HG03045 (cell line): ENCODE results near the gene MBP.

Experiments used
- ATAC-seq: cut with Tn5 transposase; IDR thresholded peaks from one replicate; pipeline ENCODE4 v1.9.1; 2021; ENCODE audit warnings: mild to moderate bottlenecking, moderate library complexity; ENCODE audit not compliant: unreplicated experiment

MBP gene

GRCh38 chr18:77012120-77012519 is 120.5 kb downstream of the MBP start:
- ATAC-seq, result no peak

- no peak for ATAC-seq
Measured at GRCh38 chr18:77009675-77010074, 122.9 kb downstream of the MBP start.

- no peak for ATAC-seq
Measured at GRCh38 chr18:77008576-77009315, 123.8 kb downstream of the MBP start.

- ATAC-seq, result no peak
Measured at GRCh38 chr18:77008006-77008405, 124.6 kb downstream of the MBP start.

- no peak for ATAC-seq
Measured at GRCh38 chr18:77007251-77007650, 125.3 kb downstream of the MBP start.

- no peak for ATAC-seq
Measured at GRCh38 chr18:77006305-77007175, 126.0 kb downstream of the MBP start.

- no peak for ATAC-seq
Measured at GRCh38 chr18:77005651-77006195, 126.9 kb downstream of the MBP start.

- no peak for ATAC-seq
Measured at GRCh38 chr18:77004555-77005380, 127.8 kb downstream of the MBP start.

GRCh38 chr18:77003316-77003715 is 129.3 kb downstream of the MBP start:
- no peak for ATAC-seq

- no peak for ATAC-seq
Measured at GRCh38 chr18:77002496-77002895, 130.1 kb downstream of the MBP start.

GRCh38 chr18:77001979-77002378 is 130.6 kb downstream of the MBP start:
- ATAC-seq, result no peak

- no peak for ATAC-seq
Measured at GRCh38 chr18:77001041-77001440, 131.5 kb downstream of the MBP start.

GRCh38 chr18:77000527-77000926 is 132.1 kb downstream of the MBP start:
- ATAC-seq, result no peak

GRCh38 chr18:76999077-76999476 is 133.5 kb downstream of the MBP start:
- no peak for ATAC-seq

- ATAC-seq, result no peak
Measured at GRCh38 chr18:76997951-76998808, 134.4 kb downstream of the MBP start.

GRCh38 chr18:76996429-76996828 is 136.2 kb downstream of the MBP start:
- no peak for ATAC-seq

GRCh38 chr18:76995896-76996295 is 136.7 kb downstream of the MBP start:
- no peak for ATAC-seq

GRCh38 chr18:76994086-76994654 is 138.4 kb downstream of the MBP start:
- ATAC-seq, result no peak

GRCh38 chr18:76993573-76993972 is 139.0 kb downstream of the MBP start:
- no peak for ATAC-seq

- no peak for ATAC-seq
Measured at GRCh38 chr18:76993085-76993382, 139.5 kb downstream of the MBP start.
